CD4-positive, alpha-beta T cell treated with Interleukin-21 for 1 hour (primary cell): Measurements from ENCODE around the gene PLEKHM1.

ENCODE experiments used
- DNase-seq: peaks from one replicate; pipeline ENCODE4 v3.0.0-alpha.2; 2020

PLEKHM1 gene

DNA sequence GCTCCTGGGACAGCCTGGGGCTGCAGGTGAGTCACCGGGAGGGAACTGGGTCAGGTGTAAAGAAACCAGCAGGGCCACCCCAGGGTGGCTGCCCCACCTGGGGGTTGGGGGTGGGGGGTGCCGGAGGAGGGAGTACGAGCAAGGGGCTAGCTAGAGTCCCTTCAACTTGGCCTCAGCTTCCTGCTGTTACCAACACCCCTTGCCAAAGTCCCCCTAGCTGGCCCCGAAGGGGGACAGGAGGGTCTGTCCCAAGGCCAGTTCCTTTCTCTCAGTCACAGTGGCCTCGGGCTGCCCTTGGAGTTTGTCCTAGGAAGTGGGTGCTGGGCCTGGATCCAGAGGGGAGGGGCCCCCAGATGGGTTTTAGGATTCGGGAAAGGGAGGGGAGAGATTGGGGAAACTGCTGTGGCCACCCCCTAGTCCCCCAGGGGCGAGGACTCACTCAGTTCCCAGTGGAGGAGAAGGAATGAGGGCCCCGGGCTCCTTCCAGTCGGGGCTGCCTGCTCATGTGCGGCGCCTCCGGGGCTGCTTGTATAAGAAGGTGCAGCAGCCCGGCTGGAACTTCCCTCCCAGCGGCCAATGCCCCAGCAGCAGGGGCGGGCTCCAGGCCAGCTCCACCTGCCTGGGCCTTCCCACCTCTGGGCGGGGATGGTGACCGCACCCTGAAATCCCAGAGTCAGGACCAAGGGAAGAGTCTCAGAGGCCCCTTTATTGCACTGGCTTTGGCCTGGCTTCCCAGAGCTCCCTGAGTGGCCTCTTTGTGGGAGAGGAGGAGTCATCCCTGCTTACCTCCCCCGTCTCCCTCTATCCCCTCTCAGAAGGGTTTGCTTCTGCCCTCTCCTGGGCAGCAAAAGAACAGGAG is 65.2 kb downstream of the PLEKHM1 start:
- DNase-seq = no peak

DNA sequence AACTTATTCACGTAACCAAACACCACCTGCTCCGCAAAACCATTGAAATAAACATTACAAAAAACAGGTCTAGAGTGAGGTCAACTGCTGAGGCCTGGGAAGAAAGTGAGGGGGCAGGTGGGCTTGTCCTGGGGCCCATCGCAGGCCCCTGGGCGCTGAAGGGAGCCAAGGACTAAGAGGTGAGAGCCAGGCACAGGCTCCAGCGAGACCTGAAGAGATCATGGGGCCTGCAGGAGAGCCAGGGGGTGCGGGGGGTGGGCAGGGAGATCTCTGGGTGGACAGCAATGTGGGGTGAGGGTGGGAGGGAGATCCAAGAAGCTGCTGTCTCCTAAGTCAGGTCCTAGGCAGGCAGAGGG is 65.8 kb downstream of the PLEKHM1 start:
- DNase-seq = no peak

DNA sequence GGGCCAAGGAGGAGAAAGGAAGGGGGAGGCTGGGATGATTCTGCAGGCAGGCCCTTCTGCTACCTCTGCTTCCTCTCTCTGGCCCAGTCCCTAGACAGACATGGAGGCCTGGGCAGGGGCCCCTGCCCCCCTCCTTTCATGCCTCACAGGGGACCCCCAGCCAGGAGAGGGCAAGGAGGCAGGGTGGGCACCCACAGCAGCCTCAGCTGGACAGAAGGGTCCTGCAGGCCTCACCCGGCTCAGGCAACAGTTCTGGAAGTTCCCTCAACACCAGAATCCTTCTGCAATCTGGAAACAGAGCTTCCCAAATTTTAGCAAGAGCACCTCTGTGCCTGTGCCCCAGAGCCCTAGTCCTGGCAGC is 66.6 kb downstream of the PLEKHM1 start:
- DNase-seq = no peak

DNA sequence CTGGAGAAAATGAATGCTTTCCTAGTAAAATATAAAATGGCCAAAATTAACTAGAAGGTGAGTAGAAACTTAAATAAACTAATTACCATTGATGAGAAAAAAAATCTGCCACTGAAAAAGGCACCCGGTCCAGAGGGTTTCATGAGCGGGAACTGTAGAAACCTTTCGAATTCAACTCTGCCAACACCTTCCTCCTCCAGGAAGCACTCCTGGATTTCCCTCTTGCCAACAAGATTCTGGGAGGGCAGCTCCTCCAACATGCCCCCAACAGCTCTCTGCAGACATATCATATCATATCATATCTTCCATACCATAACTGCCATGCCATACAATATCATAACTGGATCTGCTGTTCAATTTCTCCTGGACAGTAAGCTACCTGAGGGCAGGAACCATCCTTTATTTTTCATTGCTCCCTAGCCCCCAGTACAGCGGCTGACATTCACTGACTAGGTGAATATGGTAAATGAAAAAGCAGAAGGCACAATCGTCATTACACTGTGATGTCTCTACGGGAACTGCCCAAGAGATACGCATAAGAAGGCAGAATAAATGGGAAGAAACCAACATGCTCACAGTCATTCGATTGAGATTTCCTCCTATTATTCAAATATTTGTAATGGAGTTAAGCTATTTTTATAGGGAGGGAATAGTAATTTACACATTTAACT is 67.1 kb downstream of the PLEKHM1 start:
- DNase-seq = no peak

DNA sequence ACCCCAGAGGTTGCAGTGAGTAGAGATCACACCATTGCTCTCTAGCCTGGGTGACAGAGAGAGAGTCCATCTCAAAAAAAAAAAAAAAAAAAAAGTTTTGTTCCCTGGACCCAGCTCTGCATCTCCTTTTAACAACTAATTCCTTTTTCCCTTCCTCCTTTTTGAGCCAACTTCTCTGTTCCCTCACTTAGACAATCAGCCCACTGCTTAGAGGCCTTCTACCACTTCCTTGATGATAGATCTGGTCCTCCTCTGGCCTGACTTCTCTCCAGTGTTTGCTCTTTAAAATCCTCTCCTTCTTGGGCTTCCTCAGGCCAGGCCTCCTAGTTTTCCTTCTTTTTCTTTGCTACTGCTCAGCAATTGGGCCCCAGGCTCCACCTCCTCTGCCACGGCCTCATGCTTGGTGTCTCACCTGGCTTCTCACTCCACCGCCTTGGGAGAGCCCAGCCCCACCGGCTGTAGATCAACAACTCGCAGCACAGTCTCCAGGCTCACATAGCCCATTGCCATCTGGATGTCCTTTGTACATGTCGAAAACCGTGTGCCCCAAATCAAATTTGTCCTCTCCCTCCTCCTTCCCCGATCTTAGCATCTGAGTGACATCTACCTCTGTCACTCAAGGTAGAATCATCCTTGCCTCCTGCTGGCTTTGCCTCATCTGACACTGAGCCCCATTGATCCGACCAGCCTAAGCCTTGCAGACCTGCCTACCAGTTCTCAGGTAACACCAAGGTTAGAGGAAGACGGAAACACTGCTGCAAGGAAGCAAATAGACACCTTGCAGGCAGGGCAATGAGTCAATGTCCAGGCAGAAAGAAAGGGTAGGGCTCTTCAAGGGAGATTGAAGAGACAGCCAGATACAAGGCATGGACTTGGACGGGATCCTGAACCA is 75.3 kb downstream of the PLEKHM1 start:
- DNase-seq = no peak

DNA sequence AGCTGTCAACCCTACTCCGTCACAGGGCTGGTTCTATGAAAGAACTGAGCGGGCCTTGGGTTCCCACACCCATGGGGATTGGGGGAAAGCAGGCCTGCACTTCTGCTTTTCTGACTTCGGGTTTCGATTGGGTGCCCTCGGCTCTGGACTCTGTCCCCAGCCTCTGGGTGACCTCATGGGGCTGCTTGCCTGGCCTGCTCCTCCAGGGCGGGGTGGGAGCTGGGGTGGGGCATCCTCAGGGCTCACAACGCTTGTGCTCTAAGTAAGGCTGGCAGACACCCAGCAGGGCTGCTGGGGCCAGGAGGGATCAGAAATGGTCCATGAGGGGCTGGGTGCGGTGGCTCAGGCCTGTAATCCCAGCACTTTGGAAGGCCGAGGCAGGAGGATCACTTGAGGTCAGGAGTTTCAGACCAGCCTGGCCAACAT is 77.0 kb downstream of the PLEKHM1 start:
- DNase-seq = no peak

DNA sequence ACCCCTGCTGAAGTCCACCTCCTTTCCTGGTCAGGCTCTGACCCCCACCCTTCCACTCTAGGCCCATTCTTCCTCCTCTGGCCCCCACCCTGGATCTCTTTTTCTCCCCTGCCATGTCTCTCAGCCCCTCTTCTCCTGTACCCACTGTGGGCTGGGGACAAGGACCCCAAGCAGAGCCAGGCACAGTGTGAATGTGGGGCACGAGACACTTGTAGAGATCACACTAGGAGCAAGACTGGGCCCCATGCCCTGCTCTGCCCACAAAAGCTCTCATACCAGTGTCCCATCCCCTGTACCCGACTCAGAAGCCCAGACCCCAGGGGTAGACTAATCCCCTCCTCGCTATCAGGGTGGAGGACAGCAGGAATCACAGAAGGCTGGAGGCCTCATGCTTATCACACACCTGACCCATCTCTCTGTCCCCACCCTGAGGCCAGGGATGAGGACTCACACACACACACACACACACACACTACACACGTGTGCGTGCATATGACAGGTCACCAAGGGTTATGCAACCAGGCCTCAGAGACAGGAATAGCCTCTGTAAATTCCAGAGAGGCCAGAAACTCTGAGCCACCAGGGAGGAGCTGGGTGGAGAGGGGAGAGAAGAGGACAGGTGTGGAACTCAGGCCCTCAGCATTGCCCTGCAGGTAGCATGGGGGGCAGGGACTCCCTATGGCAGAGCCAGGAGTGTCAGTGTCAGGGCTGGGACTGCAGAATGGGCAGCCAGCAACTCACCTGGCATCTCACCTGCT is 79.0 kb downstream of the PLEKHM1 start:
- no peak for DNase-seq

DNA sequence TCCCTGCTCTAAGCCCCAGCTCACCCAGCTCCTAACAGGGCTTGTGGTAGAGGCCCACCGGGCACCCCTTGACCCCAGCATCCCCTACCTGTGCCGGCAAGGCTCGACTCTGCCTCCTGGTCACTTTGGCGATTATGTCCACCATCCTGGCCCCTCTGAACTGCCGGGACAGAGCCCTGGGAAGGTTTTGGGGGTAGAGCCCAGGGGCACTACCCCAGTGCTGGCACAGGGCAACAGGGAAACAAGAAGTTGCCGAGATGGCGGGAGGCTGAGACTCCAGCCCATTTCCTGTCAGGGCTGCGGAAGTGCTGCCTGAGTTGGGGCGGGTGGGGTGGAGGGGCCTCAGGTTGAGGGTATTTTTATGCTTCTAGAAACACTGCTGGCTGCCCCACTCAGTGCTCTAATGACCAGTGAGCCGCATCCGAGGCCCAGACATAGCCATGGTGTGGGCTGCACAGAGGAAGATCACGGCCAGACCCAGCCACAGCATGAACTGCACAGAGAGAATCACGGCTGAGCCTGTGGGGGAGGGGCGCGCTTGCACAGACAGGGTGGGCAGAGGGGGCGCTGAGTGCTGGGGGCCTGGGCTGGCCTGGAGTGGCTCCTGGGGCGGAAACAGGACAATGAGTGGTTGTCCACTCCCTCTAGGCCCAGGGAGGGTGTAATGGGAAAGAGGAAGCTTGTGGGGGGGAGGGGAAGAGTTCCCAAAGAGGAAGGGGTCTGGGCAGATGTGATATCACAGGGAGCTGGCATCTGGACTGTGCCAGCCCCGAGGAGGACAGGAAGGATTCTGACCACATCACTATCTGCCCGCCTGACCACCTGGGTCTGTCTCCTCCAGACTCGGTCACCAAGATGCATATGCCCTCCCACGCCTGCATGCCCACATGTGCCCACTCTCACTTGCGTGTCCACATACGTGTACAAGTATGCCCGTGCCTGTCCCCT is 80.1 kb downstream of the PLEKHM1 start:
- peak; percentile 61 for DNase-seq

DNA sequence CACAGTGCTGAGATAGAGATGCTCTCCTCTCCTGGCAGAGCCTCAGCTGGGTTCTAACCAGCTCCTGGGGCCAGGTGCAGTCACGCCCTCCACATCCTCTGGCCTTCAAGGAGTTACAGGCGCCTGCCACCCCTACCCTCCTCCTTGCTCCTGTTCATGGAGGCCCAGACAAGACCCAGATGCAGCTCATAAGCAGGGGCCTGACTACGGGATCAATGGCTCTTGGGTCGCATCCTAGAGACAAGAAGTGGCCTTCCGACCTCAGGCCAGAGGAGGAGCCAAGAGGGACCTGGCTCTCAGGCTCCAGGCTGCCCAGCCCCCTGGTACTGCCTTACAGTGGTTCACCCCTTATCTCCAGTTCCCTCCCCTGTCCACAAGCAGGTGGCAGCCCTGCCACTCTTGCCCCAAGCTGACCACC is 80.9 kb downstream of the PLEKHM1 start:
- DNase-seq = no peak

DNA sequence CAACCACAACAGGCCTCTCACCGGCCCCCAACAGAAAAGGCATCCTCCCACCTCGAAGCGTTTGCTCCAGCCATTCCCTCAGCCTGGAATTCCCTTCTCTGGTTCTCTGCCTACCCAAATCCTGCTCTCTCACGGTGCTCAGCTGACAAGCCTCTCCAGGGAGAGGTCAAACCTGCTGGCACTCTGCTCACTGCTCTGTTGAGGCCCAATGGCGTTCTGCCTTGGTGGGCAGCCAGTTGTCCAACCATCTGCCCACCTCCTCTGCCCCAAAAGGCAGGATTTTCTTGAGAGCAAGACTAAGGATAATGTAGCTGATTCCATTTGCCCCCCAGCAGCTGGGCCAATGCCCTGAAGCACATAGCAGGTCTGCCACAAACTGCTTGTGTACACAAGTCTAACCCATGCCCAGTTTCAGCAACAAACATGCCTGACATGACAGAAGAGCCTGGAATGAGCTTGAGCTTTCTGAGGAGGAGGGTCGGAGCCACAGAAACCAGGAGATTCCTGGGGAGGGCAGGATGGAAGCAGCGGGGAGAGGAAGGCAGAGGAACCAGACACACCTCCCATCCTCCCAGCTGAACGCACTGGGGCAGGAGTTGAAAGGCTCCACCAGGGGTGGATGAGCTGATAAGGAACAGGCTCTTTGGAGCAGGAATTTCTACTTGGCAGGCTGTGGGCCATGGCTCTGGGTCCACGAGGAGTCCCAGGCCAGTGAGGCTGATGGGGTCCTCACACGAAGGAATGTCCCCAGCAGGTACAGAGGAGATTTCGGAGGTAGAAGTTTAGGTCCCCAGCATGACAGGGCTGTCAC is 81.7 kb downstream of the PLEKHM1 start:
- no peak for DNase-seq

DNA sequence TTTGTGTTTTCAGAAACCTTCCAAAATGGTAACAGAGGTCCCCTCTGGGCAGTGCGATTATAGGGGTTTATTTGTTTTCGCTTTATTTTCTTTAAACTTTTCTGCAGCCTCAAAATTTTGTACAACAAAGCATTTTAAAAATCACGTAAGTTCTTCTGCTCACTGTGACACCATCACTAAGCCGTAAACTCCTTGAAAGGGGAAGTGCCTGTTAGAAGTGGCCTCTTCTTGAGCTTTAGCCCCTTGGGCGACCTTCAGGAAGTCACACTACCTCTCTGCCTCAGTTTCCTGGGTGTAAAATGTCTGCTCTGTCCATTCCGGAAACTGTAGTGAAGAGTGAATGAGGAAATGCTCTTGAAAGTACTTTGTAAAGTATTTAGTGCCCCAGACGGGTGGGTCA is 84.4 kb downstream of the PLEKHM1 start:
- no peak for DNase-seq

DNA sequence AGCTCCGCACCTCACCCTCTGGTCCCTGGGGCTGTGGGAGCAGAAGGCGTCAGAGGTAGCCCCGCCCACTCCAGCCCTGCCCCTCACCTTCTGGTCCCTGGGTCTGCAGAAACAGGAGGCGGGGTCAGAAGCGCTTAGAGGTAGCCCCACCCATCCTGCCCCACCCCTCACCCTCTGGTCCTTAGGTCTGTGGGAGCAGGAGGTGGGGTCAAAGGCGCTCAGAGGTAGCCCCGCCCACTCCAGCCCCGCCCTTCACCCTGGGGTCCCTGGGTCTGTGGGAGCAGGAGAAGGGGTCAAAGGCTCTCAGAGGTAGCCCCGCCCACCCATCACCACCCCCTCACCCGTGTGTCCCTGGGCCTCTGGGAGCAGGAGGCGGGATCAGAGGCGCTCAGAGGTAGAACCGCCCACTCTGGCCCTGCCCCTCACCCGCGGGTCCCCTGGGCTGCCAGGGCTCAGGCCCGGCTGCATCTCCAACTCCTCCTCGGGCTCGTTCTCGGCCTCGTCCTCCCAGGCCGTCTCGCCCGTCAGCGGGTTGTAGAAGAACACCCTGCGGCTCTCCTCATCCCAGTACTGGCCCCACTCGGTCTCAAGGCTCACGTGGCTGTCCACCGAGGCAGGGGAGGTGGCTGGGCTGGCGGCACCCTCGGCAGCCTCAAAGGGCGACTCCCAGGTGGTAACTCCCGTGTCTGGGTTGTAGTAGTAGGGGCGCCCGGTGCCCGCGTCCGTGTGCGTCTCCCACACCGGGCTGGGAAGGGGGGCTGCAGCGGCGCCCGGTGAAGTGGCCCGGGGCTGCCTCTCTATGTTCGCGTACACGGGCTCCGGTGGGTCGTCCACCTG is 85.1 kb downstream of the PLEKHM1 start:
- no peak for DNase-seq

DNA sequence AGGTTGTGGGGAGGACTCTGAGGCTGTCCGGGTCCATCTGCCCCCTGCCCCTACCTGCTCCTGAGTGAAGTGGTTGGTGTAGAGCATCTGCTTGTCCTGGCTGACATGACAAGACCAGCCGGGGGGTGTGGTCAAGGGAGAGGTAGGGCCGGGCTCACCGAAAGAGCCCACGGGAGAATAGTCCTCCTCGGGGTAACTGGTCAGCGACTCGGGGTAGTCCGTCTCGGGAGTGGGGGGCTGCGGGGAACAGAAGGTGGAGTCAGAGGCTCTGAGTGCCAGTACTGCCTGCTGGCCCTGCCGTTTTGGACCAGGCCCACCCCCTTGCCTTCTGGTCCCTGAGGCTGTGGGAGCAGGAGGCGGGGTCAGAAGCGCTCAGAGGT is 85.7 kb downstream of the PLEKHM1 start:
- no peak for DNase-seq

DNA sequence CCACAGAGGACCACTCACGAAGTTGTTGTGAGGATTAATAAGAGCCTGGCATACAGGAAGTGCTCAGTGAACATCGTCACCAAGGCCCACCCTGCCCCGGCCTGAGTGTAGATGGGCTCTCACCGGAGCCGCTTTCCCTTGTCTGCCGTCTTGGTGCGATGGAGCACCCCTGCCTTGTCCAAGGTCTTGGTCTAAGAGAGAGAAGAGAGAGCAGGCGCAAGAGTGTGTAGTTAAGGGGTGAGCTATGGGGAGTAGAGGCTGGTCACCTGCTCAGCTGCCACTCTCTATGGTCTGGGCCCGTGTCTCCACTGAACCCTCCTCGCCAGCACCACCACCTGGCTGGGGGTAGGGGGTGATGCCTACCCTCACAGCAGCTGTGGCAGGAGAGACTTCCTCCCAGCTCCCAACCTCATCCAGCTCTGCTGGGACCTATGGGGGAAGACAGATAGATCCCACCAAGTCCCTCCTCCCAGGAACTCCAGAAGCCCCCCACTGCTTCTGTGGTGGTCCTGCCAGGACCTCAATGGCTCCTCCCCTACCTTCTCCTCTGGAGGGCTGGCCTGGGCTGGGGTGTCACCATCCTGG is 86.5 kb downstream of the PLEKHM1 start:
- no peak for DNase-seq

DNA sequence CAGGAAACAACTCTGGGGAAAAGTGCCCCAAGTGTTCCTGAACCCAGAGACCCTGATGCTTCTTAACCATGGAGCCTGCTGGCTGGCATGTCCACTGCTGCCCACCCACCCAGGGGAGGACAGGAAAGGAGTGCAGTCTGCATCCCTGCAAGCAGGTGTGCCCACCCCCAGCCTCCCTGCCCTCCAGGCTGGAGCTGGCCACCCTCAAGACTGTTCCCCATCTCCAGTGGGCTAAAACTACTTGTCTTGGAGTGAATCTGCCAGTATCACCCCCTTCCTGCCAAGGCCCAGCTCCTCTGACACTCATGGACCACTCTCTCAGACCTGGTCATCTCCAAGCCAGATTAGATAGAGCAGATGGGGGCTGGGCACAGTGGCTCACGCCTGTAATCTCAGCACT is 87.6 kb downstream of the PLEKHM1 start:
- DNase-seq = no peak

DNA sequence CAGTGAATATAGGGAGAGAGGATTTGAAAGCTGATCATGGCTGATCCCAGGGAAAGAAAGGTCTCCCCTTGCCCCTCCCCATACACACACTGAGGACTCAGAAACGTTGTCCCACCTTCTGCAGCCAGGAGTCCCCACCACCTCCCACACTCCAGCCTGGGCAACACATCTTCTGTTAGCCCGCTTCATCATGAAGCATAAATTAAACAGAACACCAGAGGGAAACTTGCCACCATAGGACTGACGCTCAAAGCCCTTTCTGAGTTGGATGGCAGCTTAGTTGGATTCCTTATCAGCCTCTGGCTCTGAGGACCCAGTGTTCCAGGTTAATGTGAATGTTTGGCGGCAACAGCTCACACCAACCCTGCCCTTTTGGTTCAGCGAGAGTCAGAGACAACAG is 91.7 kb downstream of the PLEKHM1 start:
- DNase-seq = no peak

DNA sequence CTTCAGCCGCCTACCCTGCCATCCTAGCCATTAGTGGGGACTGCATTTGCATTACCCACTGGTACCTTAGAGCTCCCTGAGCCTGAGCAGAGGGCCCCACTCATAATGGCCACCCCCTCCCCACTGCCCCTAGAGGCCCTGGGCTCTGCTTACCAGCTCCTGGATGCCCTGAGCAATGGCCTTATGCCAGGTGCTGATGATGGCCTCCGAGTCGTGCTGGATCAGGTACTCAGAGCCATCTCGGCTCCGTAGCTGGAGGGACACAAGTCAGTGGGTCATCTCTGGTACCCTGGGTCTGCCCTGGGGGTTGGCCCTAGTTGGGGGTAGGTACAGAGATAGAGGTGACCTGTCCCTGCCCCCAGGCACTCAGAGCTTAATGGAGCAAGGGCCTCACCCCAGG is 92.7 kb downstream of the PLEKHM1 start:
- DNase-seq = no peak

DNA sequence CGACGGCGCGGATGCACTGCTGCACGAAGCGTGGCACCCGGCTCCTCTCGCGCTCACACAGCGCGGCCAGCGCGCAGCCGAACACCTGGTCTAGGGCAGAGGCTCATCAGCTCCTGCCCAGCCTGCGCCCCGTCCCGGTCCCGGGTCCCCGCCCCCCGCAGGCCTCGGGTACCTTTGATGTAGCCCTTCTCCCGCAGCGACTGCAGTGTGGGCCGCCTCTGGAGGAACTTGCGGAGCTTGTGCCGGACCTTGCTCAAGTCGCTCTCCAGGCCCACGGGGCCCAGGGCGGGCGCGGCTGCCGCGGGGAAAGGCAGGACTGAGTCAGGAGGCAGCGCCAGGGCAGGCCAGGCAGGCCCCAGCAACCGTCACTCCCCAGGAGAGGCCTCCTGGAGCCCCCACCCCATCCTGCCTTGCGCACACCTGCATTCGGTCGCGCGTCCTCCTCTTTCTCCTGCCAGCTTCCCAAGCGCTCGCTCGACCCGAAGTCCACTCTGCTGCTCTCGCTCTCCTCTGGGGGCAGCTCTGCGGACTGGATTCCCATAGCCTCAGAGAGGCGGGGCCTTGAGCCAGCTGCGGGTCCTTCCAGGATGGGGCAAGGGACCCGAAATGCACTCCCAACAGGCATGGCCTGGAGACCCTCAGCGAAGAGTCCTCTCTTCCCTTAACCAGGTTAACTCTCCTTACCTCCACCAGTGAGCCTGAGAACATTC is 93.9 kb downstream of the PLEKHM1 start:
- DNase-seq = no peak
